Activated CD4-positive, alpha-beta memory T cell treated with anti-CD3 and anti-CD28 coated beads for 36 hours (primary cell): ENCODE results near the gene RAX2. TPM values are rescaled to one million over a fixed set of nuclear protein-coding genes. Genes with fewer than 3 reads are reported as not detected.
"Not testable (repeated sequence)": the region's sequence is repeated elsewhere in the genome, so short reads cannot be mapped to it uniquely, and the experiment has no call there.

ENCODE experiments used
- CTCF ChIA-PET: fragments of 350-600 bp; sonication (Branson Sonifier 250); formaldehyde crosslinking; loops from one replicate; lab custom pipeline; 2021; ENCODE audit warnings: antibody characterized with exemption, inconsistent platforms; lab: Charles Lee
- POLR2A ChIA-PET: fragments of 350-600 bp; sonication (Branson Sonifier 250); formaldehyde crosslinking; loops from one replicate; lab custom pipeline; 2021; ENCODE audit warnings: antibody characterized with exemption; lab: Charles Lee
- DNase-seq: peaks from one replicate; pipeline ENCODE4 v3.0.0-alpha.2; 2020
- H3K27ac Mint-ChIP-seq: one replicate; pipeline ENCODE4 v1.8.0; 2021; ENCODE audit warnings: mixed read lengths
- H3K27me3 Mint-ChIP-seq: one replicate; pipeline ENCODE4 v1.8.0; 2021; ENCODE audit warnings: mixed read lengths
- H3K36me3 Mint-ChIP-seq: one replicate; pipeline ENCODE4 v1.8.0; 2021; ENCODE audit warnings: mixed read lengths
- H3K4me1 Mint-ChIP-seq: one replicate; pipeline ENCODE4 v1.8.0; 2021; ENCODE audit warnings: low read depth, mixed read lengths
- H3K4me3 Mint-ChIP-seq: one replicate; pipeline ENCODE4 v1.8.0; 2021; ENCODE audit warnings: mild to moderate bottlenecking, mixed read lengths
- H3K9me3 Mint-ChIP-seq: one replicate; pipeline ENCODE4 v1.8.0; 2021; ENCODE audit warnings: mixed read lengths
- intact Hi-C: fragments of 100-400 bp; cut with micrococcal nuclease; formaldehyde crosslinking; loops from one replicate; pipeline ENCODE4 v1.15.1; 2023
- total RNA-seq, 2 experiments: library from RNA; stranded (reverse); gene quantifications; one replicate each; pipeline ENCODE4 v1.2.3, GENCODE V29; 2021

Gene RAX2
- total RNA-seq, 2 experiments from 2014 or later: not detected

- H3K9me3 Mint-ChIP-seq: no peaks in the 10 kb centered on the region
- no peaks in the 10 kb centered on the region for H3K4me1 Mint-ChIP-seq
- intact Hi-C loops: no loop called here
- POLR2A ChIA-PET: no interaction called here
- H3K4me3 Mint-ChIP-seq: no peak overlapping the region
- CTCF ChIA-PET: no interaction called here
- no peak for DNase-seq
- no peaks in the 10 kb centered on the region for H3K27me3 Mint-ChIP-seq
- H3K36me3 Mint-ChIP-seq: peaks cover 2% of the 10 kb centered on the region
- no peak overlapping the region for H3K27ac Mint-ChIP-seq
Observed at GRCh38 chr19:3774621-3775373, 2.8 kb upstream of the RAX2 start.

GRCh38 chr19:3773814-3774515 is 1.9 kb upstream of the RAX2 start:
- ChIA-PET CTCF (no interaction called here), POLR2A (no interaction called here)
- no peak overlapping the region for H3K27ac Mint-ChIP-seq

GRCh38 chr19:3771000-3771905 is 775 bp downstream of the RAX2 start:
- Mint-ChIP-seq H3K9me3 (no peaks in the 10 kb centered on the region), H3K4me3 (no peak overlapping the region), H3K27me3 (no peaks in the 10 kb centered on the region), H3K27ac (no peak overlapping the region), H3K4me1 (peaks cover 6% of the 10 kb centered on the region), H3K36me3 (peaks cover 11% of the 10 kb centered on the region)
- intact Hi-C loops: no loop called here
- ChIA-PET CTCF (no interaction called here), POLR2A (no interaction called here)
- DNase-seq: no peak

More at GRCh38 chr19:3773814-3774515, 1.9 kb upstream of the RAX2 start:
- no peak for DNase-seq
- H3K36me3 Mint-ChIP-seq: peaks cover 2% of the 10 kb centered on the region
- H3K4me1 Mint-ChIP-seq: no peaks in the 10 kb centered on the region
- no peak overlapping the region for H3K4me3 Mint-ChIP-seq
- intact Hi-C loops: no loop called here
- no peaks in the 10 kb centered on the region for H3K9me3 Mint-ChIP-seq
- H3K27me3 Mint-ChIP-seq: no peaks in the 10 kb centered on the region

- DNase-seq: no peak
- ChIA-PET CTCF (interaction anchor here (0.5 kb wide), 1 partner anchor 405 kb away, joined by 3 read pairs; no protein-coding TSS in a partner anchor), POLR2A (no interaction called here)
- peaks cover 12% of the 10 kb centered on the region for H3K36me3 Mint-ChIP-seq
- peaks cover 6% of the 10 kb centered on the region for H3K4me1 Mint-ChIP-seq
- H3K4me3 Mint-ChIP-seq: no peak overlapping the region
- H3K9me3 Mint-ChIP-seq: no peaks in the 10 kb centered on the region
- H3K27ac Mint-ChIP-seq: no peak overlapping the region
- intact Hi-C loops: no loop called here
- no peaks in the 10 kb centered on the region for H3K27me3 Mint-ChIP-seq
Observed at GRCh38 chr19:3770136-3770999, 1.7 kb downstream of the RAX2 start.

- no peaks in the 10 kb centered on the region for H3K9me3 Mint-ChIP-seq
- intact Hi-C loops: no loop called here
- DNase-seq: no peak
- H3K27ac Mint-ChIP-seq: no peak overlapping the region
- H3K27me3 Mint-ChIP-seq: no peaks in the 10 kb centered on the region
- H3K36me3 Mint-ChIP-seq: peaks cover 12% of the 10 kb centered on the region
- H3K4me3 Mint-ChIP-seq: no peak overlapping the region
- CTCF ChIA-PET: no interaction called here
- POLR2A ChIA-PET: no interaction called here
- H3K4me1 Mint-ChIP-seq: peaks cover 6% of the 10 kb centered on the region
Observed at GRCh38 chr19:3769494-3769893, 2.5 kb downstream of the RAX2 start.

GRCh38 chr19:3768748-3769099 is 3.3 kb downstream of the RAX2 start:
- H3K27ac Mint-ChIP-seq: no peak overlapping the region
- H3K9me3 Mint-ChIP-seq: no peaks in the 10 kb centered on the region
- peaks cover 12% of the 10 kb centered on the region for H3K36me3 Mint-ChIP-seq
- H3K27me3 Mint-ChIP-seq: no peaks in the 10 kb centered on the region
- CTCF ChIA-PET: no interaction called here
- intact Hi-C loops: no loop called here
- no peak overlapping the region for H3K4me3 Mint-ChIP-seq
- peaks cover 6% of the 10 kb centered on the region for H3K4me1 Mint-ChIP-seq
- DNase-seq: no peak
- POLR2A ChIA-PET: interaction anchor here (0.6 kb wide), 1 partner anchor 23 kb away, joined by 3 read pairs; no protein-coding TSS in a partner anchor

GRCh38 chr19:3768015-3768747 is 3.8 kb downstream of the RAX2 start:
- Mint-ChIP-seq H3K27me3 (no peaks in the 10 kb centered on the region), H3K9me3 (no peaks in the 10 kb centered on the region), H3K27ac (no peak overlapping the region), H3K4me1 (peaks cover 10% of the 10 kb centered on the region), H3K4me3 (no peak overlapping the region), H3K36me3 (peaks cover 12% of the 10 kb centered on the region)
- intact Hi-C loops: no loop called here
- ChIA-PET CTCF (no interaction called here), POLR2A (interaction anchor here (0.6 kb wide), 1 partner anchor 24 kb away, joined by 3 read pairs; no protein-coding TSS in a partner anchor)
- no peak for DNase-seq

GRCh38 chr19:3767050-3767449 is 5.0 kb downstream of the RAX2 start:
- intact Hi-C loops: no loop called here
- H3K9me3 Mint-ChIP-seq: no peaks in the 10 kb centered on the region
- peak overlapping the region; percentile 36 for H3K27ac Mint-ChIP-seq

GRCh38 chr19:3766520-3766919 is 5.5 kb downstream of the RAX2 start:
- POLR2A ChIA-PET: no interaction called here
- intact Hi-C loops: no loop called here
- DNase-seq: peak; percentile 30

More at GRCh38 chr19:3767050-3767449, 5.0 kb downstream of the RAX2 start:
- peaks cover 16% of the 10 kb centered on the region for H3K36me3 Mint-ChIP-seq
- peaks cover 15% of the 10 kb centered on the region for H3K4me1 Mint-ChIP-seq
- no peak overlapping the region for H3K4me3 Mint-ChIP-seq
- CTCF ChIA-PET: interaction anchor here (1.8 kb wide), 1 partner anchor 55 kb away, joined by 5 read pairs; no protein-coding TSS in a partner anchor
- POLR2A ChIA-PET: no interaction called here
- H3K27me3 Mint-ChIP-seq: no peaks in the 10 kb centered on the region
- DNase-seq: no peak

GRCh38 chr19:3765757-3766156 is 6.3 kb downstream of the RAX2 start:
- H3K9me3 Mint-ChIP-seq, intact Hi-C loops, H3K27ac Mint-ChIP-seq, POLR2A ChIA-PET, DNase-seq, H3K27me3 Mint-ChIP-seq, CTCF ChIA-PET, H3K4me3 Mint-ChIP-seq: not testable (repeated sequence)
- peaks cover 21% of the 10 kb centered on the region for H3K36me3 Mint-ChIP-seq
- H3K4me1 Mint-ChIP-seq: peaks cover 19% of the 10 kb centered on the region

More at GRCh38 chr19:3766520-3766919, 5.5 kb downstream of the RAX2 start:
- H3K9me3 Mint-ChIP-seq: no peaks in the 10 kb centered on the region
- peaks cover 16% of the 10 kb centered on the region for H3K36me3 Mint-ChIP-seq
- CTCF ChIA-PET: interaction anchor here (1.8 kb wide), 1 partner anchor 56 kb away, joined by 5 read pairs; no protein-coding TSS in a partner anchor
- H3K4me1 Mint-ChIP-seq: peaks cover 19% of the 10 kb centered on the region
- no peaks in the 10 kb centered on the region for H3K27me3 Mint-ChIP-seq
- peak overlapping the region; percentile 36 for H3K27ac Mint-ChIP-seq
- no peak overlapping the region for H3K4me3 Mint-ChIP-seq

- H3K27me3 Mint-ChIP-seq: no peaks in the 10 kb centered on the region
- H3K27ac Mint-ChIP-seq: no peak overlapping the region
- intact Hi-C loops: no loop called here
- peaks cover 21% of the 10 kb centered on the region for H3K4me1 Mint-ChIP-seq
- H3K9me3 Mint-ChIP-seq: no peaks in the 10 kb centered on the region
- CTCF ChIA-PET: no interaction called here
- no peak overlapping the region for H3K4me3 Mint-ChIP-seq
- POLR2A ChIA-PET: no interaction called here
- DNase-seq: no peak
- H3K36me3 Mint-ChIP-seq: peaks cover 21% of the 10 kb centered on the region
Observed at GRCh38 chr19:3765121-3765520, 6.9 kb downstream of the RAX2 start.
